GM10847 (cell line): ENCODE data around the gene ATRNL1.

Source experiments
- POLR2A ChIP-seq: IDR thresholded peaks from 2 replicates; pipeline ENCODE4 v1.6.1; 2011; ENCODE audit not compliant: insufficient read length; ENCODE audit errors: extremely low read depth

ATRNL1 gene

DNA sequence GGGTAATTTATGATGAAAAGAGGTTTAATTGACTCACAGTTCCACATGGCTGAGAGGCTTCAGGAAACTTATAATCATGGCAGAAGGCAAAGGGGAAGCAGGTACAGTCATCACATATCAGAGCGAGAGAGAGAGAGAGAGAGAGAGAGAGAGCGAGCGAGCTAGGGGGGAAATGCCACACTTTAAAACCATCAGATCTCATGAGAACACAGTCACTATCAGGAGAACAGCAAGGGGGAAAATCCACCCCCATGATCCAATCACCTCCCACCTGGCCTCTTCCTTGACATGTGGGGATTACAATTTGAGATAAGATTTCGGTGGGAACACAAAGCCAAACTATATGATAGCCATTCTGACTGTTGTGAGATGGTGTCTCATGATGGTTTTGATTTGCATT, 603.6 kb downstream of the ATRNL1 start:
- TF ChIP-seq POLR2A = no peak

DNA sequence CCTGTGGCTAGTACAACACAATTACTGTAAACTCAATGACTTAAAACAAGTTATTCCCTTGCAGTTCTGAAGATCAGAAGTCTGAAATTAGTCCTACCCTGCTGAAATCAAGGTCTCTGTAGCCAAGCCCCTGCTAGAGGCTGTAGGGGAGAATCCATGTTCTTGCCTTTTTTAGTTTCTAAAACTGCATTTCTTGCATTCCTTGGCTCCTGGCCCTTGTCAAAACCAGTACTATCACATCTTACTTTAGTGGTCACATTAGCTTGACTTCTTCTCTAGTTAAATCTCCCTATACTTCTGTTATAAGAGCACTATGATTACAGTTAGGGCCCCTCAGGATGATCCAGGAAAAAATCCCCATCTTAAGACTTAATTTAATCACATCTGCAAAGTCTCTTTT, 612.9 kb downstream of the ATRNL1 start:
- no peak for TF ChIP-seq POLR2A

DNA sequence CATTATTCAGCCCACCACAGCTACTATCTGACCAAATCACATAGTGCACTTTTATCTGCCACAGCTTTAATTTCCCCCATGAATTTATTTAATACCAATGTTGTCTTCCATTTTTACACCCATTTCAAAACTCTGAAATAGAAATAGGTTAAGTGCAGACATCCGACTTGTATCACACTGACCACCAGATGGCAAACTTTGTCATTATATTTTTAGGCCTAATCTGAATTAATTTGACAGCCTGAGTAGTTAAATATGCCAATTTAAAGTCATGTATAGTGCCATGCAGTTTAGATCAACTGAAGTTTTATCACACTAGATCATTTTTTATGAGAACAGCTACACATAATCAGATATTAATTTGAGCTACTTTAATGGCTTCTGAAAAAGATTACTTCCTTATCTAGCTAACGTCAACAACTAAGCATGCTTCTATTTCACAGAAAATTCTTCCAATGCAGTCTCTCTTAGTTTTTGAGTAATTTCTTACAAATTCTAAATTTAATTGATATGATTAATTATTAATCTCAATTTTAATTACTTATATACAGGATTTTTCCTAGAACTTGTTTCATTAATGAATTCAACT, 613.4 kb downstream of the ATRNL1 start:
- TF ChIP-seq POLR2A = no peak

DNA sequence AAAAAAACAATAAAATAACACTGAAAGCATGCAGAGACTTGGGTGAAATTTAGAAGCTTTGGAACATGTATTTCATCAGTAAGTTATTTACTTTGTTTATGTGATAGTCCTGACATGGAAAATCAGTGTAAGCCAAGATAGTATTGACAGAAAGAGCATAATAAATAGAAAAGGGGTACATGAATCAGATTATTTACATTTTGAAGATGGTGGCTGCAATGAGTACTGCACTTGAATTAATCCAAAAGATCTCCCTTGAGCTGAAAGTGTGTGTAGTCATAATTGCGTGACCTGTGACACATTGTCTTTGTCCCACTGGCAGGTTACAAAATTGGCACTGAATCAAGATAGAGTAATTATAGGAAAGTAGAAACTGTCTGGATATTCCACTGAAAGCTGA, 617.0 kb downstream of the ATRNL1 start:
- TF ChIP-seq POLR2A = no peak

DNA sequence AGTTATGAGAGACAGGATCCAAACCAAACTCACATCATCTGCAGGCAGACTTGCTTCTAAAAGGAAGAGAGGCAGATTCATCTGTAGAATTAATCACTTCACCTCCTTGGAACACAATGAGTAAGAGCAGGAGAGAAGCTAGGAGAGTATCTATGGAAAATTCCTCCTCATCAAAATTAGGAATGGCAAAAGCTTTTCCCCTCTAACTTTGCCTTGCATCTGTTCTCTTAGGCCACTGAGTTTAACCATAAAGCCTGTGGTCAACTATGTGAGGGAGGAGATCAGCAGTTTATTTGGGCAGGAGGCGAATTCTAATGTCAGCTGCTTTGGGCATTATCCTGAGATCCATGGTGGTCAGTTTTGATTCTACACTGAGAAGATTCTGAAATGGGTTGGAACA, 618.1 kb downstream of the ATRNL1 start:
- no peak for TF ChIP-seq POLR2A

DNA sequence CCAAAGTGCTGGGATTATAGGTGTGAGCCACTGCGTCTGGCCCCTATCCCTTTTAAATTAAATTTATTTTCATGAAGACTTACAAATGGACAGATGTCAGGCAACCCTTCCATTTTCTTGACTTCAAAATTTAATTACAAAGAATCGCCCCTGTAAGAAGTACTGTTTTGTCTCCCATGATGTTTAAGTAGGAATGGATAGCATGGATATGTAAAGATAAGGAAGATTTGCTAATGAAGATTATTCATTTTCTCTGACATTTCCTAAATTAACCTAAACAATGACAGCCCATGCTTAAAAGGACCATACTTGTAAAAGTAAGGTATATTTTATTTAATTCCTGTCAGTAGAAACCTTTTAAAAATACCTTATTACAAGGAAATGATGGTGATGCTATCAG, 627.0 kb downstream of the ATRNL1 start:
- TF ChIP-seq POLR2A = no peak

DNA sequence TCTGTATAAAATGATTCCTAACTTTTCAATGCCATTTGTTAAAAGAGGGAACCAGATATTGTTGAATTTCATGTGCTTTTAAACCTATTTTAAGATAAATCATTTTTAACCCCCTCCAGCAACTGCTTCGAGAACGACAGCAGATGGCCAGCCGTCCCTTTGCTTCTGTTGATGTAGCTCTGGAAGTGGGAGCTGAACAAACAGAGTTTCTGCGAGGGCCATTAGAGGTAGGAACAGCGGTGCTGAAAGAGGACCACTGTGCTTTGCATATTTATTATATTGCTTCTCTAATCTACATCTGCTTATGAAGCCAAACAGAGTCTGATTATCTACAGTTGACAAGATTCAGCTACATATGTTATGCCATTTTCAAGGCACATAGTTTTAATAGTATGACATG, 634.0 kb downstream of the ATRNL1 start:
- TF ChIP-seq POLR2A = no peak

DNA sequence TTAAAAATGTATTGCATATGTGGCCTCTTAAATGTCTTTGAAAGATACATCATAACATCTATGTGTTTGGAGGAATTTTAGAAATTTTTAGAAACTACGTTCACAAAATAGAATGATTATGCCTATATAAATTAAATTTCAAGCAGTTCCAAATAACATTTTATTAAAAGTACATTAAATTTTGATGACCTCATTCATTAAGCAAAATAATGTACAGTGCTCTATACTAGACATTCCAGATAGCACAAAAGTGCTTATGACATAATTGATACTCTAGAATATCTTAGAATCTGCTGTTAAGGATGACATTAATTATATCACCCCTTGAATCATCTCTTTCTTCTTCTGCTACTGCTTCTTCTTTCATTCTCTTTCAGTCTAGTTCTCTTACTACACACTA, 650.9 kb downstream of the ATRNL1 start:
- TF ChIP-seq POLR2A = no peak

DNA sequence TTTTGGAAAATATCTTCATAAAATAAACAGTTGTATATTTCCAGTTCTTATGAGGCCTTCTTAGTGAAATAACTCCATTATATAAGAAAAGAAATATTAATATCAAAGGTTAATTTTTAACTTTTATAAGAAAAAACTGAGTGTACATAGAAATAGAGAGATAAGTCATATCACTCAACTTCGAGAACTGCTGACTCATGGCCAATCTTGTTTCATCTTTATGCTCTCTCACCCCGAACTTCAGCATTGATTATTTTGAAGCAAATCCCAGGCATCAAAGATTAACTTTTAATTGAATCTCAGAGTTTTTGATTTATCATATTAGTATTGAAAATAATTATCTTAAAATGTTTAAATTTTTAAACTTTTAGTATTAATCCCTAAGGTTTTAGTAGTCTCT, 652.8 kb downstream of the ATRNL1 start:
- TF ChIP-seq POLR2A = no peak

DNA sequence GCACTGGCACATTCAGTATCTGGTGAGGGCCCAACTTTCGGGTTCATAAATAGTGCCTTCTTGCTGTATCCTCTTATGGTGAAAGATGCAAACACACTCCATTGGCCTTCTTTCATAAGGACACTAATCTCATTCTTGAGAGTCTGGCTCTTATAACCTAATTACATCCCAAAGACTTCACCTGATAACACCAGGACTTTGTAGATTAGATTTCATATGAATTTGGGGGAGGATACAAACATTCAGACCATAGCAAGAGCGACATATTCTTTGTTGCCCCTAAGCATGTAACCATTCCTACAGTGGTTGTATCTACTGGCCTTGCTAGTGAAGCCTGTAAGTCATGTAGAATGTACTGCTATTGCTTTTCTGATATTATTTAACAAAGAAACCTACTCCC, 654.6 kb downstream of the ATRNL1 start:
- no peak for TF ChIP-seq POLR2A

DNA sequence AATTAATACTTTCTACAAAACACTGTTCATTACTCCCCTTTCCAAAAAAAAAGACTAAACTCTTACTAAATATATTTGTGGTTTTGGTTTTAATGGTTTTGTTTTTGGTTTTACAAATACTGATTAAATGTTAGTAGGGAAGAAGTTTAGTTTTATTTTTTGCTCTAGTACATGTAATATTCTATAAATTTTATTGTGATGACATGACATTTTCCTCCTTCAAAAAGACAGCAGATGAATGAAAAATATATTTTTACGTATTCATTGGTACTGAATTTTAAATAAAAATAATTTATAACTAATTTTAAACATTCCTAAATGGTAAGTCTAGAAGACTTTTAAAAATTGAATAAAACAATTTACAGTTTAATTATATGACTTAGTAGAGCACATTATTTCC, 667.0 kb downstream of the ATRNL1 start:
- TF ChIP-seq POLR2A = no peak

DNA sequence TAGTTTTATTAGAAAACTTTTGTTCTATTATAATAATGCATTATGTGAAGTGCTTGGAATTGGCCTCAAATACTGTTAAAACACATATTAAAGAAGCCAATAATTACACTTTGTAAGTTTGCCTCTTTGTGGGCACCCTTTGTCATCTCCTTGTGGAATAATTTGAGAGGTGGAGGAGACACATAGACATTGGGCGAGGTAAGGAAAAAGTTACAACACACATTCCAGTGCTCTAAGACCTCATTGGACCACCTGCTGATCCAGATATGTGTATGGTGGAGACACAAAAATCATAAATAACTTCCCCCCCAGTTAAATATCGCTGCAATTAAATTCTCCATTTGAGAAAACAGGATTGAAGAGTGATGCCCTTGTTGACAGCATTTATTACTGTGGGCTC, 668.0 kb downstream of the ATRNL1 start:
- TF ChIP-seq POLR2A = no peak

DNA sequence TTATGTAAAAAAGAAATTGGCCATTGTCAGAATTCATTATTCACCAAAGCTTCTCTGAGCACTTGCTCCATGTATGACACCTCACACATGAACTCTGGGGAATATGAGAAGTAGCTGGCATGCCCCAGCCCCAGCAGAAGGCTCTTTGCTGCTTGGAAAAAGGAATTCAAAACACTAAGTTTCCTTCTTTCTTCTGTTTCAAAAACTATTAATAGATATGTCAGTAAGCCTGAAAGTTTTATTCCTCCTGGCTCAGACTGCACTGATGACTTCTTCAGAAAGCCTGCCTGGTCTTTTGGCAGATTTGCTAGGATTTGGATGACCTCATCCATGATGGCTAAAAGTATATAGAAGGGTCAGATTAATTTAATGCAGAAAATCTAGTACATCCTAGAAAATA, 668.9 kb downstream of the ATRNL1 start:
- no peak for TF ChIP-seq POLR2A

DNA sequence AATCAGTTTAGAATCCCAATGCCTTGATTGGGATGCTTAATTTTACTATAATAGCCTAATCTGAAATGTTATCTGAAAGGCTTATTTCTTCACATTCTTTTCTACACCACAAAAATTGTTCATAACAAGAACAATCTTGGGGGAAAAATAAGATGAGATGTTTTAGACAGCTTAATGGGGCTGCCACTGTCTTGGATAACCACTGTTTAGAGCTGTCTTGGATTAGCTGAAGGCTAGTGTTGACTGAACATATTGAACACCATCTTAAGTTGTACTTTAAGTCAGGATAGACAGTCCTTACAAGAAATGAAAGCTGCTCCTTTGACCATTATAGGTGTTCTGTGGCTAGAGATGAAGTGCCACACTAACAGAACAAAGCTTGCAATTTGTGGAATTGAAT, 678.6 kb downstream of the ATRNL1 start:
- TF ChIP-seq POLR2A = no peak

DNA sequence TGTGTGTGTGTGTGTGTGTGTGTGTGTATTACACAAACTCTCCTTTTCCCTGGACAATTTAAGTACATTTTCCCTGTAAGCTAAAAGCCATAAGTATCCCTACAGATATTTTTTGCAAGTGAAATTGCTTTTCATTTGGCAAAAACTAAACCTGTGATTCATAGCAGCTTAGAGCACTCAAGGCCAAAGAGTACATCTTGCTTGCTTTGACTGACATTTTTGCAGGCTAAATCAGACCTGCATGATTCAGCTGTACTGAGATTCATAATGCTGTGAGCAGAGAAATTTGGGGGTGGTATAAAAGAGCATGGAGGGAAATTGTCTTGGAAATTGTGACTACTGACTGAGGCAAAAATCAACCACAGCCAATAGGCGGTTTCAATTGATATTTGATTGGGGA, 679.4 kb downstream of the ATRNL1 start:
- no peak for TF ChIP-seq POLR2A

DNA sequence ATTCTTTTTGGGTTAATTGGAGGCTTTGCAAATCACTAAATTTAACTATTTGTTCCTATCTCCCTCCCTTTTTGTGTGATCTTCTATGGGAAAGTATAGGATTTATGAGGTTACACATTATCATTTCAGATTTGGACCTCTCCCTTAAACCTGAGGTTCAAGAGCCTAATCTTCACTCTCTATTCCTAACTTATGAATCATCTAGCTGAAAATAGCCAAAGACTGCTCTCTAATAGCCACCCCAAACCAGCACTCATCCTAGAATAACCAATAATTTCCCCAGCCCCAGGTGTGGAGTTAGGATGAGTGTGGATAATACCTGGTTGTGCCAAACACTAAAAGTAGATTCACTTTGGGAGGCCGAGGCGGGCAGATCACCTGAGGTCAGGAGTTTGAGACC, 680.7 kb downstream of the ATRNL1 start:
- no peak for TF ChIP-seq POLR2A

DNA sequence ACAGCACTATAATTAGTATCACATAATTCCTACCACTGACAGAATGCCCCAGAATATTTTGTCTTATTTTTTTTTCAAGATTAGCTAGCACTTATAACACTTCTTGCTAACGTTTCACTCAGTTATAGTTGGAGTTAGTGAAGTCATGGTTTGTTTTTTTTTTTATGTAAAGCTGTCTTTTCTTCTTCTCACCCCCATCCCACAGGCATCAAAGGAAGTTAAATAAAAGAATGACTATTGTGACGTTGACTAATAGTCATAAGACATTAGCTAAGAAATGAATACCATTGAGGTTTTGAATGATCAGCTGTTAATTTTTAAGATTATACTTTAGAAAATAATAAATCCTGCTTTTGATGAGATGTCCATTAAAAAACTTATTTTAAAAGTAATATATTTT, 681.6 kb downstream of the ATRNL1 start:
- TF ChIP-seq POLR2A = no peak

DNA sequence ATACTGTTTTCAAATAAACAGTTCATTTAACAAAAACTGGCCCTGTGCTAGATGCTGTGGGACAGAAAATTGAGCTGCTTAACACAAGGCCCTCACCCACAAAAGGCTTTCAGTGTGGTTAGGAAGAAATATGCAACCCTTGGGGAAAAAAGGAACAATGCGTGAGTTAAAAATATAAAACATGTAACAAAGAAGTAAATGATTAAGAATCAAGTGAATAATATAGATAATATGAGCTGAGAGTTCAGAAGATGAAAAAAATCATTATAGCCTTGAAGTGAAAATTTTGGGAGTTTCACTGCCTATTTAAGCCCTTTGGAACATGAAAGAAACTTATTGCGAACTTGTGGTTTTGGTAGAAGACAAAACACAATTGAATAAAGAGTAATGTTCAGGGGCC, 684.5 kb downstream of the ATRNL1 start:
- TF ChIP-seq POLR2A = no peak
